Measurements from ENCODE around the gene MAP3K13.

The MAP3K13 gene

GRCh38 chr3:185337231-185337816 is 25.6 kb upstream of the MAP3K13 start:
- no peak overlapping the region for H3K9ac ChIP-seq
- H2AFZ ChIP-seq (ENCODE audit: low read depth) = no peak overlapping the region
- H3K4me2 ChIP-seq = no peak overlapping the region
- H3K4me3 ChIP-seq (IDR thresholded peaks at IDR 0.05; ENCODE audit: insufficient read depth, low read depth, low read length) = no peak overlapping the region
- no peak for TF ChIP-seq CTCF (conservative IDR thresholded peaks at IDR 0.05; ENCODE audit: low read depth, low read length)
- no peaks in the 10 kb centered on the region for H3K27me3 ChIP-seq (ENCODE audit: insufficient read depth, low read depth)
- no peaks in the 10 kb centered on the region for H4K20me1 ChIP-seq (ENCODE audit: insufficient read depth)
- no peaks in the 10 kb centered on the region for H3K36me3 ChIP-seq (ENCODE audit: insufficient read depth)
- no peaks in the 10 kb centered on the region for H3K79me2 ChIP-seq (ENCODE audit: insufficient read depth, low read depth)
- H3K27ac ChIP-seq = no peak overlapping the region
- H3K4me1 ChIP-seq (ENCODE audit: low read depth, poor library complexity, severe bottlenecking) = peaks cover 14% of the 10 kb centered on the region

- Histone ChIP-seq H3K36me3 (ENCODE audit: insufficient read depth) (no peaks in the 10 kb centered on the region), H3K79me2 (ENCODE audit: insufficient read depth, low read depth) (no peaks in the 10 kb centered on the region), H3K27ac (no peak overlapping the region), H3K4me1 (ENCODE audit: low read depth, poor library complexity, severe bottlenecking) (peaks cover 9% of the 10 kb centered on the region), H3K4me2 (no peak overlapping the region), H2AFZ (ENCODE audit: low read depth) (no peak overlapping the region), H4K20me1 (ENCODE audit: insufficient read depth) (no peaks in the 10 kb centered on the region), H3K27me3 (ENCODE audit: insufficient read depth, low read depth) (no peaks in the 10 kb centered on the region), H3K4me3 (IDR thresholded peaks at IDR 0.05; ENCODE audit: insufficient read depth, low read depth, low read length) (no peak overlapping the region), H3K9ac (no peak overlapping the region)
- TF ChIP-seq CTCF (conservative IDR thresholded peaks at IDR 0.05; ENCODE audit: low read depth, low read length) = no peak
Observed at GRCh38 chr3:185339945-185340344, 23.0 kb upstream of the MAP3K13 start.

- H3K79me2 ChIP-seq (ENCODE audit: insufficient read depth, low read depth) = no peaks in the 10 kb centered on the region
- peaks cover 9% of the 10 kb centered on the region for H3K4me1 ChIP-seq (ENCODE audit: low read depth, poor library complexity, severe bottlenecking)
- H3K27me3 ChIP-seq (ENCODE audit: insufficient read depth, low read depth) = no peaks in the 10 kb centered on the region
- no peak overlapping the region for H2AFZ ChIP-seq (ENCODE audit: low read depth)
- H3K4me3 ChIP-seq (IDR thresholded peaks at IDR 0.05; ENCODE audit: insufficient read depth, low read depth, low read length) = no peak overlapping the region
- no peak overlapping the region for H3K9ac ChIP-seq
- H3K27ac ChIP-seq = no peak overlapping the region
- H3K4me2 ChIP-seq = no peak overlapping the region
- no peaks in the 10 kb centered on the region for H3K36me3 ChIP-seq (ENCODE audit: insufficient read depth)
- TF ChIP-seq CTCF (conservative IDR thresholded peaks at IDR 0.05; ENCODE audit: low read depth, low read length) = no peak
- no peaks in the 10 kb centered on the region for H4K20me1 ChIP-seq (ENCODE audit: insufficient read depth)
Observed at GRCh38 chr3:185340751-185341150, 22.2 kb upstream of the MAP3K13 start.

- Histone ChIP-seq H3K27ac (no peak overlapping the region), H2AFZ (ENCODE audit: low read depth) (no peak overlapping the region)
Observed at GRCh38 chr3:185341616-185342458, 21.1 kb upstream of the MAP3K13 start.

More at GRCh38 chr3:185341616-185342458, 21.1 kb upstream of the MAP3K13 start:
- H3K4me2 ChIP-seq = no peak overlapping the region
- no peaks in the 10 kb centered on the region for H4K20me1 ChIP-seq (ENCODE audit: insufficient read depth)
- H3K36me3 ChIP-seq (ENCODE audit: insufficient read depth) = no peaks in the 10 kb centered on the region
- no peak overlapping the region for H3K4me3 ChIP-seq (IDR thresholded peaks at IDR 0.05; ENCODE audit: insufficient read depth, low read depth, low read length)
- H3K27me3 ChIP-seq (ENCODE audit: insufficient read depth, low read depth) = no peaks in the 10 kb centered on the region
- H3K4me1 ChIP-seq (ENCODE audit: low read depth, poor library complexity, severe bottlenecking) = peaks cover 9% of the 10 kb centered on the region
- no peak for TF ChIP-seq CTCF (conservative IDR thresholded peaks at IDR 0.05; ENCODE audit: low read depth, low read length)
- no peaks in the 10 kb centered on the region for H3K79me2 ChIP-seq (ENCODE audit: insufficient read depth, low read depth)
- H3K9ac ChIP-seq = no peak overlapping the region
